ENCODE data around the gene MBOAT2.
A peak's percentile ranks its signal among the peaks of the same experiment; 100 is the strongest.

Gene MBOAT2

DNA sequence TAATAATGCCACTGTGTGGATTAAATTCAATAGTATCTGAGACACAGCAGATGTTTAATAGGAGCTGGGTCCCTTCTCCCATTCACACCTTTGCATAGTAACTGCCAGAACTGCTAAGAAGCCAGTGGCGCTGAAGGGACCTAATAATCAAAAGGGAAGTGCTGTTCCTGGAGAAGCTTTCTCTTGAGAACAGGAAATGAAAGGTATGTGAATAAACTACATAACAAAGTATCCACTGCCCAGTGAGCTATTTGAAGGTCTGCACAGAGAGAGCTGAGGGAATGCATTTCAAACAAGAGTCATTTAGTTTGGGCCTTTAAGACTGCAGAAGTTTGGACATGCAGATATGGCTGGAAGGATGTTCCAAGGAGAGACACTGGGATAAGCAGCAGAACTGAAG, 110.0 kb downstream of the MBOAT2 start:
- no CpG with 5 or more reads among the region's 1 CpG for WGBS (ENCODE audit: extremely low coverage, insufficient coverage, low lambda C conversion rate)
- Histone ChIP-seq H3K23ac (ENCODE audit: low read length) (no peak overlapping the region), H3K56ac (ENCODE audit: low read length) (no peak overlapping the region), H2BK15ac (replicated peaks; ENCODE audit: low read depth) (no peak overlapping the region), H3K79me2 (ENCODE audit: control insufficient read depth, insufficient read depth, low read length) (no peaks in the 10 kb centered on the region), H2BK120ac (ENCODE audit: low read depth, low read length) (no peak overlapping the region), H4K5ac (ENCODE audit: low read length) (no peak overlapping the region), H3K4me2 (ENCODE audit: low read length) (no peak overlapping the region), H3K18ac (ENCODE audit: low read length) (no peak overlapping the region), H3K27me3 (ENCODE audit: insufficient read depth, low read length, poor library complexity) (no peaks in the 10 kb centered on the region), H3K4me3 (ENCODE audit: low read length) (no peak overlapping the region), H3K4me1 (ENCODE audit: control insufficient read depth, low read depth, low read length) (peaks cover 3% of the 10 kb centered on the region), H3K27ac (ENCODE audit: low read depth, low read length) (no peak overlapping the region), H4K8ac (ENCODE audit: low read depth, low read length) (no peak overlapping the region), H3K79me1 (ENCODE audit: low read length) (no peaks in the 10 kb centered on the region), H3K36me3 (ENCODE audit: control insufficient read depth, insufficient read depth, low read length) (peaks cover 3% of the 10 kb centered on the region), H3K4ac (ENCODE audit: low read depth, low read length) (no peak overlapping the region), H3K9ac (ENCODE audit: low read length) (no peak overlapping the region), H2AK5ac (ENCODE audit: low read length) (no peak overlapping the region), H2BK5ac (ENCODE audit: low read length) (no peak overlapping the region)
- no peak for DNase-seq

DNA sequence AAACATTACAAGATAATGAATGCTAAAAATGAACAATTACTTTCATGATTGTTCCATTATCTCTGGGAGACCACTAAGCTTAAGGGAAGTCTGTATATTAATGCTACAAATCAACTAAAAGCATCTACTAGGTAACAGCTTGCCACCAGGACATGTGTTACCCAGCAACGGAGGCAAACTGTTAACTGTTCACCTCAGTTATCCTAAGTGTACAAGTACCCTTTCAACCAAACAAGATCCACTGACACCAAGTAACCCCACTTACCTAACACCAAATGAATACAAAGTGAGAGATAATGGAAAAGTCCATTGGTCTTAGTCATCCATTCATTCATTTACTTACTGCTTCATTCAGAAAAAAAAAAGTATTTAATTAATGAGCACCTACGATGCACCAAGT, 111.4 kb downstream of the MBOAT2 start:
- WGBS (ENCODE audit: extremely low coverage, insufficient coverage, low lambda C conversion rate) = no CpG with 5 or more reads among the region's 2 CpGs
- no peak overlapping the region for H3K23ac ChIP-seq (ENCODE audit: low read length)
- H3K4me2 ChIP-seq (ENCODE audit: low read length) = no peak overlapping the region
- no peak overlapping the region for H2AK5ac ChIP-seq (ENCODE audit: low read length)
- no peak overlapping the region for H3K4ac ChIP-seq (ENCODE audit: low read depth, low read length)
- no peak overlapping the region for H2BK120ac ChIP-seq (ENCODE audit: low read depth, low read length)
- peaks cover 3% of the 10 kb centered on the region for H3K4me1 ChIP-seq (ENCODE audit: control insufficient read depth, low read depth, low read length)
- H2BK15ac ChIP-seq (replicated peaks; ENCODE audit: low read depth) = no peak overlapping the region
- no peak overlapping the region for H3K27ac ChIP-seq (ENCODE audit: low read depth, low read length)
- H3K79me2 ChIP-seq (ENCODE audit: control insufficient read depth, insufficient read depth, low read length) = no peaks in the 10 kb centered on the region
- no peak overlapping the region for H3K9ac ChIP-seq (ENCODE audit: low read length)
- no peak overlapping the region for H2BK5ac ChIP-seq (ENCODE audit: low read length)
- H3K27me3 ChIP-seq (ENCODE audit: insufficient read depth, low read length, poor library complexity) = no peaks in the 10 kb centered on the region
- H3K56ac ChIP-seq (ENCODE audit: low read length) = no peak overlapping the region
- no peak overlapping the region for H4K5ac ChIP-seq (ENCODE audit: low read length)
- no peak overlapping the region for H3K18ac ChIP-seq (ENCODE audit: low read length)
- DNase-seq = peak; percentile 30
- H3K4me3 ChIP-seq (ENCODE audit: low read length) = no peak overlapping the region
- H3K79me1 ChIP-seq (ENCODE audit: low read length) = no peaks in the 10 kb centered on the region
- H3K36me3 ChIP-seq (ENCODE audit: control insufficient read depth, insufficient read depth, low read length) = peaks cover 3% of the 10 kb centered on the region
- H4K8ac ChIP-seq (ENCODE audit: low read depth, low read length) = no peak overlapping the region

- Histone ChIP-seq H3K79me1 (ENCODE audit: low read length) (no peaks in the 10 kb centered on the region), H2AK5ac (ENCODE audit: low read length) (no peak overlapping the region), H2BK5ac (ENCODE audit: low read length) (no peak overlapping the region), H2BK120ac (ENCODE audit: low read depth, low read length) (no peak overlapping the region), H3K18ac (ENCODE audit: low read length) (no peak overlapping the region), H3K27ac (ENCODE audit: low read depth, low read length) (no peak overlapping the region), H3K56ac (ENCODE audit: low read length) (no peak overlapping the region), H3K79me2 (ENCODE audit: control insufficient read depth, insufficient read depth, low read length) (no peaks in the 10 kb centered on the region), H4K8ac (ENCODE audit: low read depth, low read length) (no peak overlapping the region), H3K23ac (ENCODE audit: low read length) (no peak overlapping the region), H2BK15ac (replicated peaks; ENCODE audit: low read depth) (no peak overlapping the region), H3K4me3 (ENCODE audit: low read length) (no peak overlapping the region), H3K4me1 (ENCODE audit: control insufficient read depth, low read depth, low read length) (peaks cover 3% of the 10 kb centered on the region), H3K27me3 (ENCODE audit: insufficient read depth, low read length, poor library complexity) (no peaks in the 10 kb centered on the region), H3K9ac (ENCODE audit: low read length) (no peak overlapping the region), H3K4ac (ENCODE audit: low read depth, low read length) (no peak overlapping the region), H3K4me2 (ENCODE audit: low read length) (no peak overlapping the region), H3K36me3 (ENCODE audit: control insufficient read depth, insufficient read depth, low read length) (peaks cover 3% of the 10 kb centered on the region), H4K5ac (ENCODE audit: low read length) (no peak overlapping the region)
- WGBS (ENCODE audit: extremely low coverage, insufficient coverage, low lambda C conversion rate) = no CpG with 5 or more reads among the region's 7 CpGs
- DNase-seq = no peak
Observed at GRCh38 chr2:8889978-8890377, 113.5 kb downstream of the MBOAT2 start.

DNA sequence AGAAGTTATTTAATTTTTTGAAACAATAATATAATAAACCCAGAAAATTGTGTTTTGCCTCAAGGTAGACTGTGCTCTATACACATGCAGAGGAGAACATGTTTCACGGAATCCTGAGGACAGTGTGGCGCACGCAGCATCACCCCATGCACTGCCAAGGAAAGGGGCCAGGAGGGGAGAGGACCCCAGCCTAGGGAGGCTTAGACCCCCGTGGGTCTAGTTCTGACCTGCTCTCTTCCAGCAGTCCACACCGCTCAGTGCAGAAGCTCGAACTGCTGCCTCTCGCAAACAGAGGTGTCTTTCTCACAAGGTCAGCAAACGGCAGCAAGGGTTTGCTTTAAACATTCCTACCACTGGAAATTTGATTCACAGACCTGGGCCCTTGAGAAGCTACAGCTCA, 114.5 kb downstream of the MBOAT2 start:
- H3K27me3 ChIP-seq (ENCODE audit: insufficient read depth, low read length, poor library complexity) = no peaks in the 10 kb centered on the region
- H4K5ac ChIP-seq (ENCODE audit: low read length) = no peak overlapping the region
- H2BK15ac ChIP-seq (replicated peaks; ENCODE audit: low read depth) = no peak overlapping the region
- no peak overlapping the region for H3K4ac ChIP-seq (ENCODE audit: low read depth, low read length)
- no peaks in the 10 kb centered on the region for H3K79me1 ChIP-seq (ENCODE audit: low read length)
- H3K27ac ChIP-seq (ENCODE audit: low read depth, low read length) = no peak overlapping the region
- no peak for DNase-seq
- no peak overlapping the region for H2BK5ac ChIP-seq (ENCODE audit: low read length)
- H3K4me2 ChIP-seq (ENCODE audit: low read length) = no peak overlapping the region
- H3K4me1 ChIP-seq (ENCODE audit: control insufficient read depth, low read depth, low read length) = peaks cover 3% of the 10 kb centered on the region
- H2BK120ac ChIP-seq (ENCODE audit: low read depth, low read length) = no peak overlapping the region
- no peak overlapping the region for H3K18ac ChIP-seq (ENCODE audit: low read length)
- no peak overlapping the region for H2AK5ac ChIP-seq (ENCODE audit: low read length)
- H3K4me3 ChIP-seq (ENCODE audit: low read length) = no peak overlapping the region
- H3K56ac ChIP-seq (ENCODE audit: low read length) = no peak overlapping the region
- no peaks in the 10 kb centered on the region for H3K36me3 ChIP-seq (ENCODE audit: control insufficient read depth, insufficient read depth, low read length)
- no peak overlapping the region for H4K8ac ChIP-seq (ENCODE audit: low read depth, low read length)
- no CpG with 5 or more reads among the region's 8 CpGs for WGBS (ENCODE audit: extremely low coverage, insufficient coverage, low lambda C conversion rate)
- H3K23ac ChIP-seq (ENCODE audit: low read length) = no peak overlapping the region
- no peaks in the 10 kb centered on the region for H3K79me2 ChIP-seq (ENCODE audit: control insufficient read depth, insufficient read depth, low read length)
- no peak overlapping the region for H3K9ac ChIP-seq (ENCODE audit: low read length)

GRCh38 chr2:8886876-8887275, 116.6 kb downstream of the MBOAT2 start:
- no peak for DNase-seq
- no peak overlapping the region for H3K56ac ChIP-seq (ENCODE audit: low read length)
- no peak overlapping the region for H4K8ac ChIP-seq (ENCODE audit: low read depth, low read length)
- no peak overlapping the region for H3K18ac ChIP-seq (ENCODE audit: low read length)
- H3K27me3 ChIP-seq (ENCODE audit: insufficient read depth, low read length, poor library complexity) = no peaks in the 10 kb centered on the region
- H3K79me2 ChIP-seq (ENCODE audit: control insufficient read depth, insufficient read depth, low read length) = no peaks in the 10 kb centered on the region
- H4K5ac ChIP-seq (ENCODE audit: low read length) = no peak overlapping the region
- H2AK5ac ChIP-seq (ENCODE audit: low read length) = no peak overlapping the region
- no peak overlapping the region for H3K4me3 ChIP-seq (ENCODE audit: low read length)
- no CpG with 5 or more reads among the region's 2 CpGs for WGBS (ENCODE audit: extremely low coverage, insufficient coverage, low lambda C conversion rate)
- H2BK120ac ChIP-seq (ENCODE audit: low read depth, low read length) = no peak overlapping the region
- H3K79me1 ChIP-seq (ENCODE audit: low read length) = no peaks in the 10 kb centered on the region
- no peak overlapping the region for H3K4me2 ChIP-seq (ENCODE audit: low read length)
- no peak overlapping the region for H3K9ac ChIP-seq (ENCODE audit: low read length)
- H3K4me1 ChIP-seq (ENCODE audit: control insufficient read depth, low read depth, low read length) = no peaks in the 10 kb centered on the region
- no peak overlapping the region for H3K27ac ChIP-seq (ENCODE audit: low read depth, low read length)
- H3K23ac ChIP-seq (ENCODE audit: low read length) = no peak overlapping the region
- no peak overlapping the region for H2BK15ac ChIP-seq (replicated peaks; ENCODE audit: low read depth)
- no peak overlapping the region for H2BK5ac ChIP-seq (ENCODE audit: low read length)
- no peak overlapping the region for H3K4ac ChIP-seq (ENCODE audit: low read depth, low read length)
- no peaks in the 10 kb centered on the region for H3K36me3 ChIP-seq (ENCODE audit: control insufficient read depth, insufficient read depth, low read length)

DNA sequence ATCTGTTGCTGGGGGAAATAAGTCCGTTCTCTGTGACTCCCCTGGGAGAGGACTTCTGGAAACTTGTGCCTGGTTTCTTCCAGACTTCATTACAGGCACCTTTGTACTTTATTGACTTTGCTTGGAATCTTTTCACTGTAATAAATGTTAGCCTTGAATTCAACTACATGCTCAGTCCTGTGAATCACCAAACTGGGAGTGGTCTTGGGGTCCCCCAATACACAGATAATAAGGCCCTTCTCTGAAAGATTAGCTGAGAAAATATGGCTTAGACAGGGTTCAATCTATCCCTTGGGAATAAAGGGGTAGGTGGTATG, 117.3 kb downstream of the MBOAT2 start:
- Histone ChIP-seq H2BK120ac (ENCODE audit: low read depth, low read length) (no peak overlapping the region), H4K8ac (ENCODE audit: low read depth, low read length) (no peak overlapping the region), H3K4ac (ENCODE audit: low read depth, low read length) (no peak overlapping the region), H2AK5ac (ENCODE audit: low read length) (no peak overlapping the region), H3K4me2 (ENCODE audit: low read length) (no peak overlapping the region), H3K4me3 (ENCODE audit: low read length) (no peak overlapping the region), H3K4me1 (ENCODE audit: control insufficient read depth, low read depth, low read length) (no peaks in the 10 kb centered on the region), H3K79me2 (ENCODE audit: control insufficient read depth, insufficient read depth, low read length) (no peaks in the 10 kb centered on the region), H3K9ac (ENCODE audit: low read length) (no peak overlapping the region), H3K56ac (ENCODE audit: low read length) (no peak overlapping the region), H3K23ac (ENCODE audit: low read length) (no peak overlapping the region), H3K27ac (ENCODE audit: low read depth, low read length) (no peak overlapping the region), H2BK15ac (replicated peaks; ENCODE audit: low read depth) (no peak overlapping the region), H3K79me1 (ENCODE audit: low read length) (no peaks in the 10 kb centered on the region), H4K5ac (ENCODE audit: low read length) (no peak overlapping the region), H3K18ac (ENCODE audit: low read length) (no peak overlapping the region), H3K27me3 (ENCODE audit: insufficient read depth, low read length, poor library complexity) (no peaks in the 10 kb centered on the region), H3K36me3 (ENCODE audit: control insufficient read depth, insufficient read depth, low read length) (no peaks in the 10 kb centered on the region), H2BK5ac (ENCODE audit: low read length) (no peak overlapping the region)
- no CpG with 5 or more reads among the region's 1 CpG for WGBS (ENCODE audit: extremely low coverage, insufficient coverage, low lambda C conversion rate)
- DNase-seq = no peak

All from mesendoderm (in vitro differentiated cells).